Lower leg skin (tissue), 3 donors: ENCODE results near the gene THSD4.

Experiments used
- POLR2A ChIP-seq, 2 donors: fragments of 450-650 bp; IDR thresholded peaks; one replicate each; pipeline ENCODE4 v1.6.1; 2016 to 2017; ENCODE audit warnings: antibody characterized with exemption in 2 of 2, mild to moderate bottlenecking in 1 of 2, moderate library complexity in 1 of 2
- TF ChIP-seq, protein P1 (sequence below), 3 donors: fragments of 450-650 bp; IDR thresholded peaks; one replicate each; pipeline ENCODE4 v1.5.1; 2016; ENCODE audit warnings: antibody characterized with exemption in 3 of 3, mild to moderate bottlenecking in 3 of 3, moderate library complexity in 2 of 3

DNA sequence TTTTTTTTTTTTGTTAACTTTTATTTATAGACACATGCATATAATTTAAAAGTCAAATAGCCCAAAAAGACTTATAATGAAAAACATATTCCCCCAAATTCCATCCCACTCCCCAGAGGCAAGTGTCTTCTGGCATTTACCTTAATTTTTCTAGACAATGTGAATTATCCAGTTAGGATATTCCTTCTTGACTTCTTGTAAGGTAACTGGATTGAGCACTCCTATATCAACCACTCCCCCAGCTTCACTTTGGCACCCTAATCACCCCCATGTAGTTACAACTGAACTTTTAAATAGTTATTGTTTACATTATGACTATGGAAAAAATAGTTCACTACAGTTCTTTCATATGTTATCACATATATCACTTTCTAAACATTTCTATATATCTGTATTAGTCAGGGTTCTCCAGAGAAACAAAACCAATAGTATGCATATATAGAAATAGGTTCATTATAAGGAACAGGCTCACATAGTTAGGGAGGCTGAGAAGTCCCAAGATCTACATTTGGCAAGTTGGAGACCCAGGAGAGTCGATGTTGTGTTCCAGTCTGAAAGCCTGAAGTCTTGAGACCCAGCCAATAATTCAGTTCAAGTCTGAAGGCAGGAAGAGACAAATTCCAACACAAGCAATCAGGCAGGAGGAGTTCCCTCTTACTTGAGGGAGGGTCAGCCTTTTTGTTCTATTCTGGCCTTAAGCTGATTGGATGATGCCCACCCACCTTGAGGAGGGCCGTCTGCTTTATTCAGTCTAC lies 175.8 kb downstream of the THSD4 start:
- TF ChIP-seq, protein P1, sequence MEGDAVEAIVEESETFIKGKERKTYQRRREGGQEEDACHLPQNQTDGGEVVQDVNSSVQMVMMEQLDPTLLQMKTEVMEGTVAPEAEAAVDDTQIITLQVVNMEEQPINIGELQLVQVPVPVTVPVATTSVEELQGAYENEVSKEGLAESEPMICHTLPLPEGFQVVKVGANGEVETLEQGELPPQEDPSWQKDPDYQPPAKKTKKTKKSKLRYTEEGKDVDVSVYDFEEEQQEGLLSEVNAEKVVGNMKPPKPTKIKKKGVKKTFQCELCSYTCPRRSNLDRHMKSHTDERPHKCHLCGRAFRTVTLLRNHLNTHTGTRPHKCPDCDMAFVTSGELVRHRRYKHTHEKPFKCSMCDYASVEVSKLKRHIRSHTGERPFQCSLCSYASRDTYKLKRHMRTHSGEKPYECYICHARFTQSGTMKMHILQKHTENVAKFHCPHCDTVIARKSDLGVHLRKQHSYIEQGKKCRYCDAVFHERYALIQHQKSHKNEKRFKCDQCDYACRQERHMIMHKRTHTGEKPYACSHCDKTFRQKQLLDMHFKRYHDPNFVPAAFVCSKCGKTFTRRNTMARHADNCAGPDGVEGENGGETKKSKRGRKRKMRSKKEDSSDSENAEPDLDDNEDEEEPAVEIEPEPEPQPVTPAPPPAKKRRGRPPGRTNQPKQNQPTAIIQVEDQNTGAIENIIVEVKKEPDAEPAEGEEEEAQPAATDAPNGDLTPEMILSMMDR (IDR thresholded peaks at IDR 0.05): no peak
- no peak for TF ChIP-seq POLR2A (IDR thresholded peaks at IDR 0.05)
